Endothelial cell of umbilical vein (primary cell): ENCODE data around the gene VKORC1.

ENCODE experiments used
- EZH2 ChIP-seq: IDR thresholded peaks from 2 replicates; pipeline ENCODE4 v1.6.1; 2012; ENCODE audit warnings: borderline replicate concordance, low read depth, mild to moderate bottlenecking, moderate library complexity, low read length, inconsistent platforms; ENCODE audit not compliant: severe bottlenecking
- FOS ChIP-seq: IDR thresholded peaks from 2 replicates; pipeline ENCODE4 v1.6.1; 2011; ENCODE audit warnings: mild to moderate bottlenecking, low read length, moderate library complexity, borderline replicate concordance; ENCODE audit not compliant: insufficient read depth
- JUN ChIP-seq: IDR thresholded peaks from 2 replicates; pipeline ENCODE4 v1.6.1; 2011; ENCODE audit warnings: borderline replicate concordance, low read depth; ENCODE audit not compliant: insufficient read length, insufficient read depth
- MYC ChIP-seq: IDR thresholded peaks from one replicate; pipeline ENCODE4 v1.6.1; 2011; ENCODE audit warnings: mild to moderate bottlenecking, low read depth, low read length
- POLR2A ChIP-seq: IDR thresholded peaks from 2 replicates; pipeline ENCODE4 v1.6.1; 2012; ENCODE audit warnings: low read depth, mild to moderate bottlenecking, control low read depth, low read length
- POLR2AphosphoS5 ChIP-seq: IDR thresholded peaks from 2 replicates; pipeline ENCODE4 v1.6.1; 2012; ENCODE audit warnings: low read depth, mild to moderate bottlenecking, control low read depth, low read length, moderate library complexity; ENCODE audit not compliant: insufficient read depth
- TF ChIP-seq, protein P1 (sequence below), 2 donors: IDR thresholded peaks; 1 replicate in 1 of 2; 2 replicates in 1 of 2; pipeline ENCODE4 v1.5.1; 2011; ENCODE audit warnings: low read length in 2 of 2, mild to moderate bottlenecking in 2 of 2, moderate library complexity in 2 of 2, control low read depth in 1 of 2, inconsistent platforms in 1 of 2, low read depth in 1 of 2; ENCODE audit not compliant: insufficient read depth in 1 of 2; ENCODE audit errors: extremely low read depth in 1 of 2

DNA sequence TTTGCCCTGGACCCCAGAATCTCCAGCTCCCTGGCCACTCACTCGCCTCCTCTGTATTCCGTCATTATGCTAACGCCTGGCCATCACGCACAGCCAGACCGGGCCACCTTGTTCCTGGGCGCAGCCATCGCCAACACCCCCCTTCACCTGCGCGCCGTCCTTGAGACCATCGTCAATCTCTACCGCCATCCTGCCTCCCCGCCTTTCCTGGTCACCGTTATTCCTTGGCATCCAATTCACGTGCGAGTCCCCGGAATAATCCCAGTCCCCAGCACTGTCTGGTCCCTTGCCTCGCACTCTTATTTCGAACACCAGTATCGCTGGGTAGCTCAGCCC lies 541 bp downstream of the VKORC1 start:
- TF ChIP-seq JUN (no peak), POLR2A (no peak), POLR2AphosphoS5 (no peak), EZH2 (no peak), FOS (no peak), MYC (no peak)
- TF ChIP-seq, protein P1, sequence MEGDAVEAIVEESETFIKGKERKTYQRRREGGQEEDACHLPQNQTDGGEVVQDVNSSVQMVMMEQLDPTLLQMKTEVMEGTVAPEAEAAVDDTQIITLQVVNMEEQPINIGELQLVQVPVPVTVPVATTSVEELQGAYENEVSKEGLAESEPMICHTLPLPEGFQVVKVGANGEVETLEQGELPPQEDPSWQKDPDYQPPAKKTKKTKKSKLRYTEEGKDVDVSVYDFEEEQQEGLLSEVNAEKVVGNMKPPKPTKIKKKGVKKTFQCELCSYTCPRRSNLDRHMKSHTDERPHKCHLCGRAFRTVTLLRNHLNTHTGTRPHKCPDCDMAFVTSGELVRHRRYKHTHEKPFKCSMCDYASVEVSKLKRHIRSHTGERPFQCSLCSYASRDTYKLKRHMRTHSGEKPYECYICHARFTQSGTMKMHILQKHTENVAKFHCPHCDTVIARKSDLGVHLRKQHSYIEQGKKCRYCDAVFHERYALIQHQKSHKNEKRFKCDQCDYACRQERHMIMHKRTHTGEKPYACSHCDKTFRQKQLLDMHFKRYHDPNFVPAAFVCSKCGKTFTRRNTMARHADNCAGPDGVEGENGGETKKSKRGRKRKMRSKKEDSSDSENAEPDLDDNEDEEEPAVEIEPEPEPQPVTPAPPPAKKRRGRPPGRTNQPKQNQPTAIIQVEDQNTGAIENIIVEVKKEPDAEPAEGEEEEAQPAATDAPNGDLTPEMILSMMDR (IDR thresholded peaks at IDR 0.05; ENCODE audit: extremely low read depth in 1 of 2, insufficient read depth in 1 of 2, low read depth in 1 of 2, low read length in 2 of 2), result no peak
